Skeletal muscle satellite cell (primary cell): ENCODE results near the gene BNIP2.
A peak's percentile ranks its signal among the peaks of the same experiment; 100 is the strongest.

Source experiments
- H3K27me3 ChIP-seq: 2 replicates; pipeline ENCODE4 v1.7.0; 2013; ENCODE audit warnings: low read length; ENCODE audit not compliant: control insufficient read depth, insufficient read depth
- H3K36me3 ChIP-seq: 2 replicates; pipeline ENCODE4 v1.7.0; 2013; ENCODE audit warnings: mild to moderate bottlenecking, control low read depth, low read length; ENCODE audit not compliant: insufficient read depth
- H3K4me1 ChIP-seq: 2 replicates; pipeline ENCODE4 v1.7.0; 2013; ENCODE audit warnings: low read length; ENCODE audit not compliant: control insufficient read depth, insufficient read depth
- H3K4me2 ChIP-seq: 2 replicates; pipeline ENCODE4 v1.7.0; 2013; ENCODE audit warnings: mild to moderate bottlenecking, low read length
- H3K4me3 ChIP-seq: 2 replicates; pipeline ENCODE4 v1.7.0; 2013; ENCODE audit warnings: low read length
- H3K9ac ChIP-seq: 2 replicates; pipeline ENCODE4 v1.7.0; 2013; ENCODE audit warnings: mild to moderate bottlenecking, low read depth, low read length, moderate library complexity
- H3K9me3 ChIP-seq: replicated peaks from 2 replicates; pipeline ENCODE4 v1.7.0; 2013; ENCODE audit warnings: mild to moderate bottlenecking, control low read depth, low read length

The BNIP2 gene

DNA sequence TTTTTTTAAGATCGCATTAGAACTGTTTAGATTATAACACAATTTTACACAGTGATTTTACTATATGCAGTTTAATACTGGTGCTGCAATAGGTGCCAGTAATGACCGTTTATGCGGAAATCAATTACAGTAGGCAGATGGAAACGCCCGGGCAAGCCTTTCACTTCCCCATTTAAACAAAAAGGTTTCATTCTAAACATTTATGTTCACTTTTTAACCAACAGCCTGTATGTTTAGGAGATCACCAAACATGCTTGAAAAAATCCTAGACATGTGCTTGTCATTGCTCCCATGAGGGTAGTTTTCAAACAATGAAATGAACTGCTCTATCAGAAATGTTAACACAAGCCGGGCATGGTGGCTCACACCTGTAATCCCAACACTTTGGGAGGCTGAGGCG, 2.7 kb downstream of the BNIP2 start:
- H3K36me3 ChIP-seq = peaks cover 12% of the 10 kb centered on the region
- H3K27me3 ChIP-seq = no peaks in the 10 kb centered on the region
- no peak overlapping the region for H3K9ac ChIP-seq
- H3K4me3 ChIP-seq = no peak overlapping the region
- peaks cover 22% of the 10 kb centered on the region for H3K4me1 ChIP-seq
- no peaks in the 10 kb centered on the region for H3K9me3 ChIP-seq
- H3K4me2 ChIP-seq = peak overlapping the region; percentile 63

DNA sequence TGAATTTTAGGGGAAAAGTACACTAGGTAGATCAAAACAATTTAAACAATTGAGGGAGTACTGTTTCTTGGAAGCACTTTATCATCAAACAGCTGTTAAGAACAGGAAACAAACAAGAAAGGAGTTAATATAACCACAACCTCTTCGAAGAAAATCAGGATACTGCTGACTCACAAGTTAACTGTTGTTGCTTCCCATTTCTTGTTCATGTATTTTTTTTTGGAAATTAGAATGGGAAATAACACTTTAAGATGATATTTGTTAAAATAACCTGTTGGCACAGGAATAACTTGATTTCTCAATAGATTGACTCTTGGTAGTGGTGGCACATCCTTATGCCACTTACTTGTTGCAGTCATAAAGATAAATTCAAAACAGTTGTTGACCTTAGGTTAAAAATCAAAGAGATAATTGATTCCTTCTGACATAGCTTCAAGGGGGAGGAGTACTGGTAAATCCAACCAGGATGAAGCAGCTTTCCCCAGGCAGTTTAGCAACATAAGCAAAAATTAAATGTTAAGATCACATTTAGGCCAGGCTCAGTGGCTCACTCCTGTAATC, 3.3 kb downstream of the BNIP2 start:
- peak overlapping the region; percentile 63 for H3K4me2 ChIP-seq
- peaks cover 22% of the 10 kb centered on the region for H3K4me1 ChIP-seq
- H3K27me3 ChIP-seq = no peaks in the 10 kb centered on the region
- H3K9ac ChIP-seq = no peak overlapping the region
- H3K4me3 ChIP-seq = no peak overlapping the region
- peaks cover 18% of the 10 kb centered on the region for H3K36me3 ChIP-seq
- no peaks in the 10 kb centered on the region for H3K9me3 ChIP-seq

DNA sequence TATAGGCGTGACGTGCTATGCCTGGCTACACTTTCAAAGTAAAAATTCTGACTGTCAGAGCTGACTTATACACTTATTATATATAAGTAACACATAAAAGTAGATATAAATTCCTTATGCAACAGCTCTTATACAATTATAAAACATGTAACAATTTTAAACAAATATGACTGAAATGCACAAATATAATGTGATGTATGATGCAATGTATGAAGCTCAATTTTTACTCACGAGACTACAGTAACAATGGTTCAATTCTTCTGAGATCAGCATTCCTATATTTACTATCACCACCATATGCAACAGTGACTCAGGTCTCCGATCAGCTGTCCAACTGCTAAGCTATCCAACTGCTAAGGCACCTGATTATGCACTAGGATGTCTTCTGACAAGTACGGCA, 8.2 kb downstream of the BNIP2 start:
- H3K9me3 ChIP-seq = no peaks in the 10 kb centered on the region
- H3K4me1 ChIP-seq = peaks cover 8% of the 10 kb centered on the region
- no peak overlapping the region for H3K4me3 ChIP-seq
- no peak overlapping the region for H3K9ac ChIP-seq
- H3K4me2 ChIP-seq = no peak overlapping the region
- H3K27me3 ChIP-seq = no peaks in the 10 kb centered on the region
- peaks cover 59% of the 10 kb centered on the region for H3K36me3 ChIP-seq

DNA sequence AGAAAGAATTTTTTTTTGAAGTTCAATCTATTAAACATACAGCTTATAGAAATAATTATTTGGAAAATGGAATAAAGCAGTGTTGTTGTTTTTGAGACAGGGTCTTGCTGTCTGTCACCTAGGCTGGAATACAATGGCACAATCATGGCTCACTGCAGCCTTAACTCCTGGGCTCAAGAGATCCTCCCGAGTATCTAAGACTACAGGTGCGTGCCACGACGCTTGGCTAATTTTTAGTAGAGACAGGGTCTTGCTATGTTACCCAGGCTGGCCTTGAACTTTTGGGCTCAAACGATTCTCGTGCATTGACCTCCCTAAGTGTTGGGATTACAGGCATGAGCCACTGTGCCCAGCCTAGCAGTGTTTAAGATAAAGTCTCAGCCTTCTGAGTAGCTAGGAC, 8.8 kb downstream of the BNIP2 start:
- H3K36me3 ChIP-seq = peaks cover 64% of the 10 kb centered on the region
- no peak overlapping the region for H3K9ac ChIP-seq

DNA sequence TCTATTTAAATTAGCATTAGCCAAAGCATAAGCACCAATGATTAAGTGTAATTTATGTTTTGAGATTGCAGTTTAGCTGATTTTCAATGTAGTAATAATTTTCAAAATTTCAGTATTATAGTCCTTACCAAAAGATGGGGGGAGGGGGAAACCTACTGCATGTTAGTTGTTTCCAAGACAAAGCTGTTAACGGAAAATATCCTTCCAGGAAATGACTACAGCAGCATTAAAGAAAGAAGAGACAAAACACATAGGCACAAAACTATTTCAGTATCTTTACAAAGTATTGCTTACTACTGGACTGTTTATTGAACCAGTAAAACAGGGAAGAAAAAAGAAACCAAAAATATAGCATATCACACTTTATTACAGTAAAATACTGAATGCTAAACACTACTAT, 10.5 kb downstream of the BNIP2 start:
- Histone ChIP-seq H3K36me3 (peaks cover 77% of the 10 kb centered on the region), H3K27me3 (no peaks in the 10 kb centered on the region), H3K4me3 (no peak overlapping the region), H3K9ac (no peak overlapping the region), H3K4me1 (no peaks in the 10 kb centered on the region), H3K9me3 (no peaks in the 10 kb centered on the region), H3K4me2 (no peak overlapping the region)

More for the DNA sequence above, 8.8 kb downstream of the BNIP2 start:
- Histone ChIP-seq H3K27me3 (no peaks in the 10 kb centered on the region), H3K4me1 (peaks cover 3% of the 10 kb centered on the region), H3K4me2 (no peak overlapping the region), H3K9me3 (no peaks in the 10 kb centered on the region), H3K4me3 (no peak overlapping the region)

DNA sequence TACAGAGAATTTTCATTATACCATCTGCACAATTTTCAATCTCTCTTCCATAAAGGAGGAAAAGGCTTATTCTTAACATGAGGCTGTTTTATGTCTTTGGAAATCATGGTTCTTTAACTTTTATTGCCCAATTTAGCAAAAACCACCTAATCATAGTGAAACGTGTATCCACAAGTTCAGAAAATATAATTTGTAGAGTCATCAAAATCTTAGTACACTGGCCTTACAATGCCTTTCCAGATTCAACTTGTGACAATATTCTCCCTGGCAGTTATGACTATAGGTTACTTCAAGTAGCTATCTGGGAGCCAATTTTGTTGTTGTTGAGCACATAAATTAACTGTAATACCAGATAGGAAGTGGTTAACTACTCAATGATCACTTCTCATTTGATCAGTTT, 10.9 kb downstream of the BNIP2 start:
- Histone ChIP-seq H3K9ac (no peak overlapping the region), H3K27me3 (no peaks in the 10 kb centered on the region), H3K4me1 (no peaks in the 10 kb centered on the region), H3K9me3 (no peaks in the 10 kb centered on the region), H3K36me3 (peaks cover 82% of the 10 kb centered on the region), H3K4me3 (no peak overlapping the region), H3K4me2 (no peak overlapping the region)

DNA sequence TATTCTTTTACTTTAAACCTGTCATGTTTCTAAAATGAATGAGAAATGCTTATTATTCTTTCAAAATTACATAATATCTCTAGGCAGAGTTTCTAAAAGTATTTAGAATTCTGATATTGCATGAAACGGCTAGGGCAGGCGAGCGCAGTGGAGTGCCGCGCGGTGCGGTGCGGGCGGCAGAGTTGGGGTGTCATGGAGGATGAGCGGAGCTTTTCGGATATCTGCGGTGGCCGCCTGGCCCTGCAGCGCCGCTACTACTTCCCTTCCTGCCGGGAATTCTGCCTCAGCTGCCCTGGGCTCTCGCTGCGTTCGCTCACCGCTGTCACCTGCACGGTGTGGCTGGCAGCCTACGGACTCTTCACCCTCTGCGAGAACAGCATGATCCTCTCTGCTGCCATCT, 12.6 kb downstream of the BNIP2 start:
- no peak overlapping the region for H3K4me3 ChIP-seq
- no peaks in the 10 kb centered on the region for H3K27me3 ChIP-seq
- peaks cover 88% of the 10 kb centered on the region for H3K36me3 ChIP-seq
- no peak overlapping the region for H3K4me2 ChIP-seq
- no peaks in the 10 kb centered on the region for H3K4me1 ChIP-seq
- no peak overlapping the region for H3K9ac ChIP-seq
- no peaks in the 10 kb centered on the region for H3K9me3 ChIP-seq

DNA sequence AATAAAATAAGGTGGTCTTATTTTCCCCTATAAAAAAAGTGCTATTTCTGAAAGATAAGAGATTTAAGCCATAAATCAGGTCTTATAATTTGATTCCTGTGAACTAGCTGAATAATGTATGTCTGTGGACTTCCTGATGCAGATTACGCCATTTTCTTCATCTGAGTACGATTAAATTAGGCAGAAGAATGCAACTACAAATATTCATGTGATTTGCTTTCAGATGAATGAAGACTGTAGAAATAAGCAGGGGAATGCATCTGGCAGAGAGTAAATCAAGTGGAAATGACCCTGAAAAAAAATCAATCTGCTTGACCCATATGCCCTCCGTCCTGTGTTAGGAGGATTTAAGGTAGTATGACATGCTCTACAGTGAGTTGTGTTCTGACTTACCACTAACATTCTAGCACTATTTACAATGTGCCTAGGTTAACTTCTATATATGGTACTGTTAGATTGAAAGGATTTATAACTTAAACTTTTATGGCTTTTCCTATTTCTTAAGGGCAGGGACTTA, 14.7 kb downstream of the BNIP2 start:
- peaks cover 84% of the 10 kb centered on the region for H3K36me3 ChIP-seq

DNA sequence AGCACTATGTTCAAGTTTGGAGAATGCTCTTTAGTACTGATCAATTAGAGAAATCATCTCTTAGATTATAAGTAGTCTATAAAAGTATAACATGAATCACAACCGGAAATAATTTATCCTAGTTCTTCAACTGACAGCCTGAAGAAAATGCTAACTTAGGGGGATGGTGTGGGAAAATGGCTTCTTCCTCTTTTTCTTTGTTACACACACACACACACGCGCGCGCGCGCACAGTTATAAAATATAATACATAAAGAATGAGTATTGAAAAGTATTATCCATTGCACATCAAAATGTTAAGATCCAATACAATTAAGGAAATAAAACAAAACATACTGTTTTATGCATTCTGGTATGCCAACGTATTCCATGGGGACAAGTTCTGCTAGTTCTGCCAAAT, 20.6 kb downstream of the BNIP2 start:
- Histone ChIP-seq H3K9ac (no peak overlapping the region), H3K4me2 (no peak overlapping the region), H3K36me3 (peaks cover 64% of the 10 kb centered on the region), H3K9me3 (no peaks in the 10 kb centered on the region), H3K4me1 (no peaks in the 10 kb centered on the region), H3K4me3 (no peak overlapping the region), H3K27me3 (no peaks in the 10 kb centered on the region)

More for the DNA sequence above, 14.7 kb downstream of the BNIP2 start:
- no peaks in the 10 kb centered on the region for H3K4me1 ChIP-seq
- H3K9me3 ChIP-seq = no peaks in the 10 kb centered on the region
- no peaks in the 10 kb centered on the region for H3K27me3 ChIP-seq
- no peak overlapping the region for H3K9ac ChIP-seq
- H3K4me3 ChIP-seq = no peak overlapping the region
- H3K4me2 ChIP-seq = no peak overlapping the region

DNA sequence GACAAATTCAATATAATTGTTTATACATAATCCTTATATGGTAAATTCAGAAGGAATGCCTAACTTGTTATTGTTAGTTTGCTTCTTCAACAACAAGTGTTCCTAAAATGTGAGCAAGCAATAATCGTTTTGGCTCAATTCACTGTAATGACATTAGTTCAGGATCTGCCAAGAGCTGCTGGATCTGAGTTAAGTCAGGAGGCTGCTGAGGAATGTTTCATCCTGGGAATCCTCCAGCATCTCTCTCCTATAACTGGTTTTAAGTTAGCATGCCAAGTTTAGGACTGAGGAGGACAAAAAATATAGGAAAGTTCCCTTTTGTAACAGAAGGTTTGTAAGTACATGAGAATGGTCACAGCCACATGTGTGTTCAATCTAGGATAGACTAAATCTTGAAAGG, 26.9 kb downstream of the BNIP2 start:
- Histone ChIP-seq H3K4me3 (no peak overlapping the region), H3K9me3 (no peaks in the 10 kb centered on the region), H3K4me2 (no peak overlapping the region), H3K27me3 (no peaks in the 10 kb centered on the region), H3K36me3 (peaks cover 51% of the 10 kb centered on the region), H3K9ac (no peak overlapping the region), H3K4me1 (no peaks in the 10 kb centered on the region)

DNA sequence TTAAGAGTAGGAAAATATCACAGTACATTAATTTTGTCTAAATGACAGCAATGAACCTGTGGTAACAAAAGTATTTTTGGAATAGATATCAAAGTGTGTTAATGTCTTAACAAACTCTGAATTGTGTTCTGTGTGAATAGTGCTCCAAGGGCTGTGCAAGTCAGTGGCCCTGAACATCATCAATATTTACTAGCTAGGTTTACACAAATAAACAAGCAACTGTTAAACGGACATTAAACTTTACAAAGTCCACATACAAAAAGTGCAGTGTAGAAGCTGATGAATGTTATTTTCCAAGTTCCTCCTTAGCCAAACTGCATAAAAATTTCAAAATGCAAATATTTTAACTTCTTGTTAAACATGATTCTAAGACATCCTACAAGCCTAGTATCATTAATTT, 29.8 kb downstream of the BNIP2 start:
- H3K36me3 ChIP-seq = peaks cover 40% of the 10 kb centered on the region

DNA sequence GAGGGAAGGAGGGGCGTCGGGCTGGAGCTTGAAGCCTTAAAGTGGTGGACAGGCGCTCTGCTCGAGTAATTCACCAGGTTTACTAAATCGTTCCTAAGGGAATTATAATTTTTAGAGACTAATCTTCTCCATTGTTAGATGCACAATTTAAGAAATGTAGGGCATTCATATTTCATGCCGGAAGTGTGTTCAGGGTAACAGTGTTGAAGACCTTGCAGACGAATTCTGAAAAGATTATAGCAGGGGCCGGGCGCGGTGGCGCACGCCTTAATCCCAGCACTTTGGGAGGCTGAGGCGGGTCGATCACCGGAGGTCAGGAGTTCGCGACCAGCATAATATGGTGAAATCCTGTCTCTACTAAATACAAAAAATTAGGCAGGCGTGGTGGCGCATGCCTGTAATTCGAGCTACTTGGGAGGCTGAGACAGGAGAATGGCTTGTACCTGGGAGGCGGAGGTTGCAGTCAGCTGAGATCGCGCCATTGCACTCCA, 31.4 kb downstream of the BNIP2 start:
- Histone ChIP-seq H3K36me3 (peaks cover 34% of the 10 kb centered on the region), H3K27me3 (no peaks in the 10 kb centered on the region), H3K4me2 (peak overlapping the region; percentile 85), H3K4me1 (peaks cover 13% of the 10 kb centered on the region), H3K4me3 (peak overlapping the region; percentile 97), H3K9ac (peak overlapping the region; percentile 48), H3K9me3 (no peaks in the 10 kb centered on the region)

More for the DNA sequence above, 29.8 kb downstream of the BNIP2 start:
- no peak overlapping the region for H3K4me2 ChIP-seq
- H3K4me1 ChIP-seq = peaks cover 13% of the 10 kb centered on the region
- no peak overlapping the region for H3K4me3 ChIP-seq
- H3K27me3 ChIP-seq = no peaks in the 10 kb centered on the region
- H3K9ac ChIP-seq = no peak overlapping the region
- H3K9me3 ChIP-seq = no peaks in the 10 kb centered on the region
